ENCODE measurements around the gene FAM13A. TPM values are rescaled to one million over a fixed set of nuclear protein-coding genes. Genes with fewer than 3 reads are reported as not detected.

Gene FAM13A
- total and polyA plus RNA-seq, 2 of the 8 experiments (the other 6 are each of a cell fraction or from before 2014, with no cell fraction given): 7.1 to 16.5 TPM

- no peak overlapping the region for H2BK5ac ChIP-seq (ENCODE audit: low read depth, low read length)
- no peaks in the 10 kb centered on the region for H3K9me3 ChIP-seq (ENCODE audit: insufficient read depth in 2 of 2, low read depth in 1 of 2, low read length in 1 of 2)
- no peaks in the 10 kb centered on the region for H3K79me1 ChIP-seq (ENCODE audit: low read depth, low read length)
- no peak overlapping the region for H3K56ac ChIP-seq (replicated peaks; ENCODE audit: insufficient read length, low read depth, low read length)
- no peak overlapping the region for H3K23ac ChIP-seq (ENCODE audit: insufficient read length)
- H4K5ac ChIP-seq (ENCODE audit: insufficient read length, low read depth, low read length): no peak overlapping the region
- no peak overlapping the region for H2BK20ac ChIP-seq (ENCODE audit: low read length)
- H3K4me3 ChIP-seq (ENCODE audit: extremely low read depth in 1 of 4, insufficient read depth in 2 of 4, low read depth in 3 of 4, low read length in 4 of 4): no peak overlapping the region
- H3K4me1 ChIP-seq (replicated peaks in 1 of 4; ENCODE audit: control insufficient read depth in 3 of 4, insufficient read depth in 4 of 4, low read length in 3 of 4): peaks cover 0 to 8% (median 0%) of the 10 kb centered on the region in 4 experiments; a peak in 2 of 7 replicates
- H3K14ac ChIP-seq (ENCODE audit: insufficient read length): no peak overlapping the region
- WGBS, 2 experiments (ENCODE audit: extremely low coverage in 1 of 2, insufficient coverage in 1 of 2, insufficient read length in 1 of 2, insufficient replicate concordance in 2 of 2, low coverage in 1 of 2, low lambda C conversion rate in 2 of 2, missing lambda C conversion rate in 1 of 2): 82% methylated on average over 4 of the region's 4 CpGs; no CpG with 5 or more reads in 1 of the 2 experiments
- no peak overlapping the region for H2BK12ac ChIP-seq (ENCODE audit: low read depth, low read length)
- DNase-seq (ENCODE audit: low read depth in 1 of 2, low spot score in 2 of 2) (no peak), FAIRE-seq (no peak)
- ChIA-PET CTCF (ENCODE audit: partially characterized antibody) (interaction anchor here (5.4 kb wide), 1 partner anchor 88 kb away, joined by 32 read pairs; no protein-coding TSS in a partner anchor), POLR2A (ENCODE audit: partially characterized antibody) (no interaction called here)
- no peaks in the 10 kb centered on the region for H3K79me2 ChIP-seq (ENCODE audit: control insufficient read depth in 1 of 2, insufficient read depth in 2 of 2, low read length in 2 of 2)
- peaks cover 0 to 3% (median 0%) of the 10 kb centered on the region in 4 experiments; a peak in 1 of 8 replicates for H3K36me3 ChIP-seq (ENCODE audit: control insufficient read depth in 2 of 4, insufficient read depth in 4 of 4, low read length in 3 of 4)
- H4K20me1 ChIP-seq (replicated peaks in 1 of 2; ENCODE audit: control insufficient read depth in 1 of 2, insufficient read depth in 2 of 2, low read length in 2 of 2): no peaks in the 10 kb centered on the region
- H3K9ac ChIP-seq (replicated peaks in 1 of 4; ENCODE audit: extremely low read depth in 1 of 4, low read depth in 3 of 4, low read length in 3 of 4): no peak overlapping the region
- TF ChIP-seq SP4 (IDR thresholded peaks at IDR 0.05; ENCODE audit: low read length) (no peak), SP2 (IDR thresholded peaks at IDR 0.05; ENCODE audit: low read length) (no peak), BACH1 (IDR thresholded peaks at IDR 0.05; ENCODE audit: low read length) (no peak), BRCA1 (IDR thresholded peaks at IDR 0.05; ENCODE audit: low read depth, low read length) (no peak), PHF8 (conservative IDR thresholded peaks at IDR 0.05; ENCODE audit: low read depth, low read length) (no peak), YY1 (IDR thresholded peaks at IDR 0.05; ENCODE audit: low read depth, low read length) (no peak), SAP30 (IDR thresholded peaks at IDR 0.05; ENCODE audit: insufficient read depth, insufficient replicate concordance, low read length) (no peak), CEBPB (IDR thresholded peaks at IDR 0.05; ENCODE audit: low read depth, low read length) (peak; percentile 62; the same call in 1 of the 2 replicates), TEAD4 (IDR thresholded peaks at IDR 0.05; ENCODE audit: low read depth, low read length) (no peak), POLR2AphosphoS5 (IDR thresholded peaks at IDR 0.05; ENCODE audit: low read depth, low read length) (no peak), SP1 (IDR thresholded peaks at IDR 0.05; ENCODE audit: low read depth, low read length) (no peak), ATF3 (IDR thresholded peaks at IDR 0.05; ENCODE audit: insufficient read depth, low read depth, low read length) (peak; percentile 16; the same call in 1 of the 2 replicates), KDM5A (IDR thresholded peaks at IDR 0.05; ENCODE audit: low read length) (no peak)
- H3K4me2 ChIP-seq (ENCODE audit: insufficient read depth in 1 of 2, low read depth in 2 of 2, low read length in 2 of 2): no peak overlapping the region
- no peak overlapping the region for H3K18ac ChIP-seq (ENCODE audit: extremely low read depth, low read length)
- H3K23me2 ChIP-seq (ENCODE audit: low read depth, low read length): no peaks in the 10 kb centered on the region
- H2AFZ ChIP-seq (ENCODE audit: low read length): no peak overlapping the region
- H2BK15ac ChIP-seq (ENCODE audit: low read length): no peak overlapping the region
- no peak overlapping the region for H4K91ac ChIP-seq (replicated peaks; ENCODE audit: insufficient read length, low read length)
- H3K27me3 ChIP-seq (replicated peaks in 1 of 4; ENCODE audit: control insufficient read depth in 3 of 4, extremely low read depth in 1 of 4, insufficient read depth in 3 of 4, low read length in 3 of 4): peaks cover 0 to 1% (median 0%) of the 10 kb centered on the region in 4 experiments; a peak in 1 of 7 replicates
- no peak overlapping the region for H2BK120ac ChIP-seq (replicated peaks; ENCODE audit: low read depth, low read length)
- H4K8ac ChIP-seq (ENCODE audit: extremely low read depth, insufficient read depth, low read length): no peak overlapping the region
- no peak overlapping the region for H2AK5ac ChIP-seq (ENCODE audit: low read depth, low read length)
- H3K4ac ChIP-seq (replicated peaks; ENCODE audit: insufficient read length, low read depth, low read length): no peak overlapping the region
- no peak overlapping the region for H3K27ac ChIP-seq (ENCODE audit: low read depth, low read length)
Measured at GRCh38 chr4:88794087-88794690, 262.8 kb downstream of the FAM13A start.

Data from H1 (cell line).